HL-60/S4 treated with retinoic acid at 250 ng/mL for 4 days and 3 days (cell line): ENCODE measurements around the gene MRPS11.
"Not testable (repeated sequence)": the region's sequence is repeated elsewhere in the genome, so short reads cannot be mapped to it uniquely, and the experiment has no call there.

Experiments used
- in situ Hi-C: fragments of 300-500 bp; cut with MboI; formaldehyde crosslinking; loops from 2 replicates; pipeline ENCODE4 v1.7.0; 2022; ENCODE audit warnings: low sequenced_read_pairs

MRPS11 gene

DNA sequence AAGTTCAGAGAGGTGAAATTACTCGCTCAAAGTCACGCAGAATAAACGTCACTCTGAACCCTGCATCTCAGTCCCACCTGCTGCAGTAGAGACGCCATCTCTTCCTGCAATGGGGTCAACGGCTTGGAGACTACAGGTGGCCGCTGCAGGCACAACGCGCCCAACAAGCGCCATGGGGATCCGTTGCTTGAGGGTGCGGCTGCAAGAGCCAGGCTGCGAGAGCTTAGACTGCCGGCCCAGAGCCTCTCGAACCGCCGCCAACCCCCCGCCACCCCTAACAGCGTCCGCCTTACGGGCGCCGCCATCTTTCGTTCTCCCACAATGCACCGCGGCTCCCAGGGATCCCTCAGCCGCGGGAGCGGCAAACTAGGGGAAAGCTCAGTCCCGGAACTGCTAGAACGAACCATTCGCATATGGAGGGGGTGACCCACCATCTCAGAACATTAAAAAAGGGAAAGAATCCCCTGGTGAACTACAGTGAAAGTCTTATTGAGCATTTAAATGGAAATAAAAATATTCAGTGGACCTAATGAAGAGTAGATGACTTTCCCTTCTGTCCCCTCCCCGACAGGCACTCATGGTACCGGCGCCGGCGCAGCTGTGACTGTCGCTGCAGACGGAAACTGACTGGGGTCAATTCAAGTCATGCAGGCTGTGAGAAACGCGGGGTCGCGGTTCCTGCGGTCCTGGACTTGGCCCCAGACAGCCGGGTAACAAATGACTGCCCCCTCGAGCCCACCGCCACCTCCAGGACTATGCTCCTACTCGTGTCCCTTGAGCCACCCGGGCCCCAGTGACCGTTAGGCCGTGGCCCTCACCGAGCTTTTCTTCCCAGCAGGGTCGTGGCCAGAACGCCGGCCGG is at the start of gene MRPS11, which contains the start of gene MRPL46:
Gene MRPS11, plus strand, starts transcription at position 636 of the 862 bp plus-strand sequence. Its CDS starts 10 bp downstream, at position 646.
Gene MRPL46, minus strand, starts transcription at position 316 of the 862 bp plus-strand sequence. Its CDS starts 11 bp downstream, at position 305.
- in situ Hi-C loops, result no loop called here

DNA sequence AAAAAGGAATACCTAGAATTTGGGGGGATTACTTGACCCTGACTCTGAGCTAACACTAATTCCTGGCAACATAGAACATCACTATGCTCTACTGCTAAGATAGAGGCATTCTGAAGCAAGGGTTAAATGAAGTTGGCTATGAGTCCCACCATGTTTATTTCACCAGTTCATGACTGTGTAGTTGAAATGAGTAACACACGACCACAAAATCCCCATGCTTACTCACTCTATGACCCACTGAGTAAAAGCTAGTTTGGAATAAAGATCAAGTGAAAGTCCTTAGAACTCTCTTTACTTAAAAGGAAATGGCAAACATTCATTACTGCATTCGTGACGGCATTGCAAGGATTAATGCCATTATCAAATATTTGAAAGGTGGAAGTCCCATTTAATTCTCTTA is 47.7 kb upstream of the MRPS11 start:
- in situ Hi-C loops, result no loop called here

DNA sequence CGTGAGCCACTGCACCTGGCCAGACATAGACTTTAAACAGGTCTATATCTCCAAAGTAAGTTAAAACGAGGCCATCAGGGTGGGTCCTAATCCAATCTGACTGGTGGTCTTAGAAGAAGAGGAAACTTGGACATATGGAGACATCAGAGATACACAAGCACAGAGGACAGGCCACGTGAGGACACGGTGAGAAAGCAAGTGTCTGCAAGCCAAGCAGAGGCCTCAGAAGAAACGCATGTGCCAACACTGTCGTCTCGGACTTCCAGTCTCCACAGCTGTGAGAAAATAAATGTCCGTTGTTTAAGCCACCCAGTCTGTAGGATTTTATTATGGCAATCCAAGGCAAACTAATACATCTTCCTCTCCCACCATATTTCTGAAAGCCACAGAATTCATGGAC is 44.2 kb upstream of the MRPS11 start:
- in situ Hi-C loops, result no loop called here

DNA sequence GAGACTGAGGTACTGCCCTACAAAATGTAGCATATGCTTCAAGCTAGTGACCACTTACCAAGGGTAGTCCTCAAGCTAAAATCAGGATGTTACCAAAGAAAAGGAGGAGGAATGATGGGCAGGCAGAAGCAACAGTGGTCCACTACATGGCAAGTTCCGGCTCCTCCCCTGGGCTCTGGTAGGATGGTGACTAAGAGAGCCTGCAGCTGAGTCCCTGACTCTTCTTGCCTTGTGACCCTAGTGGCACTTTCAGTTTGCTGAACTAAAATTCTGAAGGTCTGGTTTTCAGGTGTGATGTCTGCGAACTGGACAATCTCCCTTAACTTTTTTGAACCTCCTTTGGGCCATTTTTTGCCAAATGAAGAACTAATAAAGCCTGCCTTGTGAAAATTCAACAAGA is 41.2 kb upstream of the MRPS11 start:
- in situ Hi-C loops, result no loop called here

DNA sequence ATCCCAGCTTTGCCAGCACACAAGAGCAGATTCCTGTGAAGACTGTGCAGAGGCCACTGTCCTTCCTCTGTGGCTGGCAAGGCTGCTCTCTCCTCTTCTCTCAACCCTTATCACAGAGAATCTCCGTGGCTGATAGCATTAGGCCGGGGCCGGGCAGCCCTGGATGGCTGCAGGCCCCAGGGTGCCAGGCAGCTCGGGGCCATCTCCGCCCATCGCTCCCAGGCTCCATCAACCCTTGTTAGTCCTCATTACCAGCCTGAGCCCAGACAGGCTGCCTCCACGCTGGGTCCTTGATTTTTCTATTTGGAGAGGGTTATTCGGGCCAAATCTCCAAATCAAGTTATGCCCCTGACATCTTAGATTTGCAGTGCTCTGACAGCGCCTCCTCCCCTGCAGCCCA is 39.5 kb upstream of the MRPS11 start:
- in situ Hi-C loops, result no loop called here

DNA sequence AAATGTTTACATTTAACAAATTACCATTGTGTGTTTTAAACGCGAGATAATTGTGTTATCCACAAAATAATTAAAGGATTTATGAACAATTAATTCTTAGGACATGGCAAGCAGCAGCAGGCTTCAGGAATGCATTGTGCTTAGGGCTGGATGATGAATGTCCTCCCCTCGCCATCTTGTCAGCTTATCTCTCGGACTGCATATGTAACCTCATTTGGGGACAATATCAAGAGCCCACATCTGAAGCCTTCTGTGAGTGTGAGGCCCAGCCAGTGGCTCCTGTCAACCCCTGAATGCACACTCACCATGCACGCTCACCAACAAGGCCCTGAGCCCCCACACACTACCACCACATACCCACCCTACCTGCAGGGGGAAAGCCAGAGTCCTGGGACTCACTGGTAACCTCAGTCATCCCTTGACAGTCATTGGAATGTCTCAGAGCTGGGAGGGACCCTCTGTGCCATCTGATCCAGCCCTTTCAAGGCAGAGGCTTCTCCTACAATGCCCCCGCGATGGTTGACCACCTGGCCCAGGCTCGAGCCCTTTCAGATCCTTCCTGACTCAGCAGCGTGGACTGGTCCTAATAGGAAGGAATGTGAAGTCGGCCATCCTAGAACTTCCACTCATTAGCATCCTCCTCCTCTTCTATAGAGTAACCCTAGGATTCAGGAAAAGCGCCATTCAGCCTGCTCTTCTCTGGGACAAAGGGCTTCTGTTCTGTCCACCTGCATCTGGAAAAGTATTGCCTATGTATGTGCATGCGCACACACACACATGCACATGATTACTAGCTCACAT is 38.5 kb upstream of the MRPS11 start:
- in situ Hi-C loops, result no loop called here

DNA sequence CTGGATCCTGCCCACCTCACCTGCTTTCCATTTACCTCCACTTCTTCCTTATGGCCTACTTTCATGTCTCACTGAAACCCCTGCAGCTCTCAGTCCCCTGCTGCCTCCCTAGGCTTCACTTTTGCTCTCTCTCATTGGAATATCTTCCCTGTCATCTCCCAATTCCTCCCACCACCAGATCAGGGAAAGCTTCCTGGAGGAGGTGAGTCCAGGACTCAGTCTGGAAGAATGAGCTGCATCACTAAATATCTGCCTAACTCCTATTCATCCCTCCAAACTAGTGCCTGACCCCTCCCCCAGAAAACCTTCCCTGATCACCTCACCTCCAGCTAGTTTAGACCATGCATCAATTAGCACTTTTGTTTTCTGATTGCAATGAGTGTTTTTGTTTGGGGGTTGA is 37.5 kb upstream of the MRPS11 start:
- in situ Hi-C loops, result no loop called here

DNA sequence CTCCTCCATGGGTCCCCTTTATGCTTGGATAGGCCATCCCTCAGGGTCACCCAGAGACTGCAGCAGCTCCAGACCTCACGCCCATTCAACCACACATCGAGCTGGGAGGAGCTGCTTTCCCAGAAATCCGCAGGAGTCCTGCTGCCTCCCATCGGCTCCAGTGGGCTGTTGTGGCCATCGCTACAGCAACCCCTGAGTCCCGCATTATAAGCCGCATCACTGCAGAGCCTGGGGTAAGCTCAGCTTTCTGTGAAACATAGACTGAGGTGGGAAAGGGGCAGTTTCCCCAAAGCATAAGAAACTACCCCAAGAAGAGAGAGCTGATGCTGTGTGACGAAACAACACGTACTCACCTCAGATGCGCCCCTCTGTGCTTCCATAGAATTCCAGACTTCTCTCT is 36.1 kb upstream of the MRPS11 start:
- in situ Hi-C loops, result no loop called here

DNA sequence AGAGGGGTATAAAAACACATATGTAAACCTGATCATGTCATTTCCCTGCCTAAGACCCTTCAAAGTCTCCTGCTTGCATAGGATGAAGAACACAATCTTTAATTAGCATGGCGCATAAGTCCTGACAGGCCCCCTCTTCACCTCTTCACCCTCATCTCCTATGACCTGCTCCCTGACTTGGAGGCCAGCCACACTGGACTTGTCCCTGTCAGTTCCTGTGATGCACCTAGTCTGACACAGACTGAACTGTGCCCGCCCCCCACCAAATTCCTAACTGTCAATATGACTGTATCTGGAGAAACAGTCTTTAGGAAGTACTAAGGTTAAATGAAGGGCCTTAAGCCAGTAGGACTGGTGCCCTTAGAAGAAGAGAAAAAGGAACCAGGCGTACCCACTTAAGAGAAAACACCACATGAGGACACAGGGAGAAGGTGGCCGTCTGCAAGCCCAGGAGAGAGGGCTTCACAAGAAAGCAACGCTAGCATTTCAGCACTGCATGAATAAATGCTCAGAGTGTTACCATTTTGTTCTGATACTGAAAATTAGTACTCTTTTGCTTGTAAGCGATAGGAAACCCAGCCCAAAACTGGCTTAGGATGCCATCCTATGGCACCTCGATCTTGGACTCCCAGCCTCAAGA is 34.3 kb upstream of the MRPS11 start:
- in situ Hi-C loops, result no loop called here

DNA sequence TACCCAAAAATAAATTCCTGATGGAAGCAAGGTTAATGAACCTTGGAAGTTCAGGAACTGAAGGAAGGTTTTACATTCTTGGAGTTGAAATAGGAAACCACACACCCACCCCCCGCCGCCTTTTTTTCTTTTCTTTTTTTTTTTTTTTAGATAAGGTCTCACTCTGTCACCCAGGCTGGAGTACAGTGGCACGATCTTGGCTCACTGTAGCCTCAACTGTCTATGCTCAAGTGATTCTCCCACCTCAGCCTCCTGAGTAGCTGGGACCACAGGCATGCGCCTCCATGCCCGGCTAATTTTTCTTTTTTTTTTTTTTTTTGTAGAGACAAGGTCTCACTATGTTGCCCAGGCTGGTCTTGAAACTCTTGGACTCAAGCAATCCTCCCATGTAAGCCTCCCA is 33.4 kb upstream of the MRPS11 start:
- in situ Hi-C loops, result not testable (repeated sequence)

DNA sequence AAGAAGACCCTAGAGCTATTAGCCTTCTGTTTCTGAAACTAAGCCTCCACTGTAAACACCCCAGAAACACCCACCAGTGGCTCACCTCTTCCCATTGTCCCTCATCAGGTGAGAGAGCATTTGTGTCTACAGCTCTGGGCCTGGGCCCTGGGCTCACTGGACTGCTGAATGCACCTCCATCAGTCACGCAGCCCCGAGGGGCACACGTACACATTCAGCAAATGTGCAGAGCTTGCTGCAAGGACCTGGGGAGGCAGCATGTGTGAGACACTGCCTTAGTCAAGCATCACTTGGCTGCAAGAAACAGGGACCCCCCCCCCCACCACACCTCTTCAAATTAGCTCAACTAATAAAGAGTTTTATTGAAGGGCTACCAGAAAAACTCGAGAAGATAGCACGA is 29.3 kb upstream of the MRPS11 start:
- in situ Hi-C loops, result no loop called here

DNA sequence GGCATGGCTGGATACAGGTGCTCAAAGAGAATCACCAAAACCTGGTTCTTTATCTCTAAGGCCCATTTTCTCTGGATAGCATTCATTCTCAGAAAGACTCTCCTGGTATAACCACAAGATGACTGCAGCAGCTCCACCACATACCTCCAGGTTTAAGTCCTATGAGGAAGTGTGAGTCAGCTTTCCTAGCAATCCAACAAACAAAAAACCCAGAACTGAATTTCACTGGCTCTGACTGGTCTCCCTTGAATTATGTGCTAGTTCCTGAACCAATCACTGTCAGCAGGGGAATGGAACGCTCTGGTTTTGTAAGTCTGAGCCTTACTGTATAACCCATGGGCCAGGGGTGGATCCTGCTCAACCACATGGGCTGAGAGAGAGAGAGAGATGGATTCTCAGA is 27.5 kb upstream of the MRPS11 start:
- in situ Hi-C loops, result no loop called here

DNA sequence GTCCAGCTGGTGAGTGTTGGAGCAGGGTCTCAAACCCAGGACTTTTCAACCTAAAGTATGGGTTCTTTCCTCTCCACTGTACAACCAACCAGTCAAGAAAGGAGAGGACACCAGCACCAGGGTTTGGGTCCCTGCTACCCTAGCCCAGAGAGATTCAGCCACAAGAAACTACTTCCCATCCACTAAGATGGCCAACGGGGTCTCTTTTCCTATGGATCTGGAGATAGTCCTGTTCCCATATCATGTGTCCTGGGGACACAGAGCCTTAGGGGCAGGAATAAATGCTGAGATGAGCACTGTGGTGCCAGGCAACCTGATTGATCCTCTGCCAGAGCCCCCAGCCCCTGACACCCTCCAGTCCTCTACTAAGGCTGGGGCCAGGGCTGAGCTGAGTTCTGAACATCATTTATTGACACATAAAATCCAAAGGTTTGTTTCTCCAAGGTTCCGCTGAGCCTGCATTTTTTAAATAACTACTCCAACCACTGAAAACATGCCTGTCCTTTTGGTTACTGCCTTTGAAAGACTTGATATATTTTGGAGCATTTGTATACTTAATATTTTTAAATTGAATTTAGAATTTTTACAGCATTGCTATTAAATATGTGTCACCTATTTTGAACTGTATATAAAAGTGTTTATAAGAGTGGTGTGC is 26.3 kb upstream of the MRPS11 start:
- in situ Hi-C loops, result no loop called here

DNA sequence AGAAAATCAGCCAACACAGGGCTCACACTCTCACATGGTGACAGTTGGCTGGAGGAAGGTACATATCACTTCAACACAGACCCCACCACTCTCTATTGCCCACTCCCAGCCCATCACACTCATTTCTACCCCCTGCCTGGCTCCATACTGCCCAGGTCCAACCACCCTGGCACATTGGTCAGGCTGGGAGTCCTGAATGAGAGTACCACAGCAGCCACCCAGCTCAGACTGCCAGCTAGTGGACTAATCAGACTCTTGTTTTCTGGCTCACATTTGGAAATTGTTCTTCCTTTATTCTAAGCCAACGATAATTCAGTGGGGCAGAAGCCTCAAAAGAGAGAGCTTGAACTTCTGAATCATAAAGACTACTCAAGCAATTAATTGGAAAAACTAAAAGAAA is 20.3 kb upstream of the MRPS11 start:
- in situ Hi-C loops, result no loop called here

DNA sequence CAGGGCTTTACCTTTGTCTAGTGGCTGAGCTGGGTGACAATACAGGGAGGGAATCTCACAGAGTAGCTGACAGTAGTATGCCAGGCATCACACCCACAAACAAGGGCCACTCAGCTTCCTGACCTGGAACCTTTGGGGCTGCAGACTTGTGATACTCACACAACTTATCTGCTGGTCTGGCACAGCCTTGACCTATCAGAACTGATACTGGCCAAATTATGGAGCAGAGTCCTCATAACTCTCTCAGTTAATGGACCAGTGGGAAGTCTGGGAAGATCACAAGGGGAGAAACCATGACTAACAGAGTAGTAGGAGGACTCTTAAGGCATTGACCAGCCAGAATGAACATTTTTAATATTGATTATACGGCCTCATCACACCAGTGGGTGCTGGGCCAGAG is 19.8 kb upstream of the MRPS11 start:
- in situ Hi-C loops, result no loop called here

DNA sequence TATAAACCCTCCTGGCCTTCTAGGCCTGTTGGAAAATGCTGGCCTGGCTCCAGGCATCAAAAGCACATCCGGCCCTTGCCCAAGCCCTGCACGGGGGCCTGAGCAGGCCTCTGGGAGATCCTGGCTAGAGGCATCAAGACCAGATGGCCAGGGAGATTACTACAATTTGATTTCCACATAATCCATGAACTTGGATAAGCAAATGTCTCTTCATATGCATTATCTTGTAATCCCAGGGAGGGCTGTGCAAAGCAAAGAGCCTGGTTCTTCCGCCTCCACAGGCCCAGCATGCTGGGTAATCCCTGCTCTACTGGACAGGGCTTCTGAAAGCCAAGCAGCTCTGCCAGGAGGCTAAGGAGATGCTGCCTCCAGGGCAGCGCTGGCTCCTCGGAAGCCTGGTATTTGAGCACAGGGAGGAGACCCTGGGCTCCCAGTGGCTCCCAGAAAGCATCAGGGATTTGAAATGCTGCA is 18.5 kb upstream of the MRPS11 start:
- in situ Hi-C loops, result no loop called here

DNA sequence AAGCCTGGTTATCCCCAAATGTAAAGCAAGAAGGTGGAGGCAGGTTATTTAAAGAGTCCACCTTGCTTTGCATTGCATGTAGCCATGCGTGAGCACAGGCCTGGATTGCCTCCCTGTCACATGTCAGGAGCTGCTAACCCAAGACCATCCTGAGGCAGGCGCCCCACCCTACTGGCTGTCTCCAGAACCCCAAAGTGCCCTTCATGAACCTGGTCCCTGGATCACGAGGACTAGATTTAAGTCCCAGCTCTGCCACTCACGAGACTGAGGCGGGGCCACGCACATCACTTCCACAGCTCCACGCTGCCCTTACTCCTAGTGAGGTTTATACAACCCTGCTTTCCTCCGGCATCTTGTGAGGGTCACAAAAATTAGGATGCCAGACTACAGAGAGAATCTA is 17.9 kb upstream of the MRPS11 start:
- in situ Hi-C loops, result no loop called here

DNA sequence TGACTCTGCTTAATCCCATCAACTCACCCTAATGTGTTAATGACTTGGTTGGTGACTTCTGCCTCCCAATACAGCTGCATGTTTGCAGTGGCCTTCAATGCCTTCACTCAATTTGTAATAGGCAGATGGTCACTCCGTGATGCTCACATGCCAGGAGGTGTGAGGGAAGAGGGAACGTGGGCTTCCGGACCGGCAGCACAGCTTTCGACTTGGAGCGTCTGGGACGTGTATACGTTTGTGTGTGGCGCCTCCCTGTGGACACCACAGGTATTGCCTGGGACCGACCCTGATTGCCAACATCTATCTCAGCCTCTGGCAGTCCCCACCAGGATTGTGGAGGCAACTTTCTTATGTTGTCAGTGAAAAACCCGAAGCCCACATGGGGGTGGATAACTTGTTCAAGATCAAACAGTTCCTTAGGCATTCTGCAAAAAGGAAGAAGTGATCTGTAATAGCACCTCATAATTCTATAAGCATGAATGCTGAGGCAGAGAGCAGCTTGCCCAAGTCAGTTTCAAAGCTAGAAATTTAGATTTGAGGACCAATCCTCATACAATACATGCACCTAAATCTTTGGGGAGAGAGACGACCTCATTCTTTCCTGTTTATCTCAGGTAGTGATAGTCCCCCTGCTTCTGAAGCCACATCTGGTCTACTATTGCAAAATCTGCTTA is 17.2 kb upstream of the MRPS11 start:
- in situ Hi-C loops, result no loop called here

DNA sequence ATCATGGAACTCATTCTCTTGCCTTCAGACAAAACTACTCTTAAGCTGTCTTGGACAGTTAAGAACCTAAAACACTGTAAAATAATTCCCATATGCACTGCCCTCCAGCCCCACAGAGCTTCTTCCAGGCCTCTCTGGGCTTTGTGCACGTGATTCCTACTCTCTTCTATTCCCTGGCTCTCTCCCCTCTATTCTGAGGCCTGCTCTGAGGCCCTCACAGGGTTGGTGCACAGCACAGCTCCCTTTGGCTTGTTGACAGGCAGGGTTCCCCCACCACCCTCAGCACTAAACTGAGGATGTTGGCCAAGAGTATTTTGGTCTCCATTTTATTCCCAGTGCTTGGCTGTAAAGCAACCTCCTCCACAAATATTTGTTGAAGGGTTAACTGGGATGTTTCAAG is 13.9 kb upstream of the MRPS11 start:
- in situ Hi-C loops, result no loop called here

DNA sequence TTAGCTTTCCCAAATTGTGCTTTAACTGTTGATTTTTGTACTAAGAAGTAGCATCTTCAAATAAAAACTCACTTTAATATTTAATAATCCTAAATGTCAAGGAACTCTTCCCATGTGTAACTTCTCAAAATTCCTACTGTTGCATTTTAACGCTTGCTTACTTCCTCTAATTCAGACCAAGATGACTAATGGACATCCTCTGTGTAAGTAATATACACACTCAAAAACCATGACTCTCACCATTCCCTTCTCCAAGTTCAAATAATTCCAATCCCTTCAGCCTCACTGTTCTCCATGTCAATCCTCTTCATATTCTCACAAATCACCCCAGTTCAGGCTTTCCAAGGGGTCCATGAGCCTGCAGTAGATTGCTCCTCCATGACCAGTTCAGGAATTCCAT is 13.3 kb upstream of the MRPS11 start:
- in situ Hi-C loops, result no loop called here
